Measurements from ENCODE around the gene COL5A1. TPM values are rescaled to one million over a fixed set of nuclear protein-coding genes. Genes with fewer than 3 reads are reported as not detected.

Gene COL5A1
- total RNA-seq, 4 donors from 2014 or later, result 4.8 to 16.5 (median 9.4) TPM

DNA sequence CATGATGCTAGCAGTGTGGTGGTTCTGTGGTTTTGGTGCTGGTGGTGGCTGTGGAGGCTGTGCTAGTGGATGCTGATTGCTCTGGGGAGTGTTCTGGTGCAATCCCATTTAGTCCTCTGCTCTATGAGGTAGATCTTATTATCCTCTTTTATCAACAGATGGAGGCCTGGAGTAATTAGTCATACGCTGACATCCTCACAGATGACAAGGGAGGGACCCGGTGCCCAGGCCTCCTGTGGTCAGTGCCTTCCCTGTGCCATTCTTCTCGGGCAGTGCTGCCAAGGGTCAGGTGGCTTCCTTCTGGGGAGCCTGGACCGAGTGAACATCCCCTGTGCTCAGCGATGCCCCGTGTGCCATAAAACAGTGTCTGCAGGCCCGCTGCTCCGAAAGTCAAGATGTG lies 74.5 kb downstream of the COL5A1 start:
- WGBS, 2 donors, result 87 to 89% methylated on average over 7 to 8 of the region's 8 CpGs
- no peaks in the 10 kb centered on the region for H3K9me3 ChIP-seq
- no peak for DNase-seq
- no peaks in the 10 kb centered on the region for H3K27me3 ChIP-seq
- H3K27ac ChIP-seq, result no peak overlapping the region
- intact Hi-C loops (cut with DNase I), result no loop called here
- no peaks in the 10 kb centered on the region for H3K36me3 ChIP-seq
- no peak for TF ChIP-seq CTCF (IDR thresholded peaks at IDR 0.05)
- TF ChIP-seq POLR2A (IDR thresholded peaks at IDR 0.05), result no peak
- no peaks in the 10 kb centered on the region for H3K4me1 ChIP-seq
- no peak overlapping the region for H3K4me3 ChIP-seq (replicated peaks in 1 of 3)

DNA sequence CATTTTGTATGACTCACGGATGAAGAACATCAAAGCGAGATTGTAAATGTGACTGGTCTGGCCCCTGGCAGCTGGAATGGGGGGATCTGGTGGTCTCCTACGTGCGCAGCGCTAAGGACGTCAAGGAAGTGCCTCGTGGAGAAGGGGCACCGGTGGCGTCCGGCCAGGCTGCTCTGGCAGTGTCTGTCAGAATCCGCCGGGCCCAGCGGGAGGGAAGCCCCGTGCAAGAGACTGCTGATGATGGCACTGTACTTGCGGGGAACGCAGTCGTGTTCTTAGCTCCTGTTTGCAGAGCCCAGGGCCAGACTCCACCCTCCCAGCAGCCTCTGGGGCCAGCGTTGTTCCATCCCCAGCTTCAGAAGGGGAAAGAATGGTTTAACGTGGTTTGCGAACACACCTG lies 75.5 kb downstream of the COL5A1 start:
- TF ChIP-seq CTCF (IDR thresholded peaks at IDR 0.05) (no peak), POLR2A (IDR thresholded peaks at IDR 0.05) (no peak)
- Histone ChIP-seq H3K27me3 (no peaks in the 10 kb centered on the region), H3K27ac (no peak overlapping the region), H3K36me3 (no peaks in the 10 kb centered on the region), H3K9me3 (no peaks in the 10 kb centered on the region), H3K4me3 (replicated peaks in 1 of 3) (no peak overlapping the region), H3K4me1 (no peaks in the 10 kb centered on the region)
- WGBS, 2 donors, result 80 to 85% methylated on average over 20 of the region's 20 CpGs
- intact Hi-C loops (cut with DNase I), result no loop called here
- no peak for DNase-seq

DNA sequence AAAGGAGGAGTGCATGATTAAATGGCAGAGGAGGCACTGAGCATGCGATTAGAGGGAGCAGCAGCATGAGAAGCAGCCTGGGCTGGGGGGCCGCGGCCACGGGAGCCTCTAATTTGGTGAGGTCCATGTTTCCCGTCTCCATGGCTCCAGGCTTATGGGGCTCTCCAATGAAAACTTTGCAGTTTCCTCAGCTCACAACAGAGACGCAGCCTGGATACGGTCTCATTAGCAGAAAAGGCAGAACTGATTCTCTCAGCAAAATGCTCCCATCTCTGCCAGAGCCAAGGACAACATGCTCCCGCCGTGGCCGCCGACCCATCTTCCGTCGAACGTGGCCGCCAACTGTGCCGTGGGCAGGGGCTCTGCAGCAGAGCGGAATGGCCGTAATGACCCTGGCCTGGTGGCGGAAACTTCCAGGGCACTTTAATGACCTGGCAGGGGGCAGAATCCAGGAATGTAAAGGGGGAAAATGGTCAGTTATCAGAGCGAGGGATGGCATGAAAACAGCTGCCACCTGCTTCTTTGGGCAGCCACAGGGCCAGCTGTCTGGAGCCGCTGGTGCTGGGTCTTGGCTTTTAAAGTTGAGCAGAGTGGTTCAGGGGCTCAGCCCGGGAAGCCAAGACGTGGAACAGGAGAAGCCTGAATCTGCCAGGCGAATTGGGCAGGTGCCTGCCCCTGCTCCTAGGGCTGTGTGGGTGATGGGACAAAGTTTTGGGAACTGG lies 76.5 kb downstream of the COL5A1 start:
- TF ChIP-seq CTCF (IDR thresholded peaks at IDR 0.05) (no peak), POLR2A (IDR thresholded peaks at IDR 0.05) (no peak)
- Histone ChIP-seq H3K4me3 (replicated peaks in 1 of 3) (no peak overlapping the region), H3K27me3 (no peaks in the 10 kb centered on the region), H3K36me3 (no peaks in the 10 kb centered on the region), H3K27ac (no peak overlapping the region), H3K4me1 (no peaks in the 10 kb centered on the region), H3K9me3 (no peaks in the 10 kb centered on the region)
- intact Hi-C loops (cut with DNase I), result no loop called here
- 85 to 87% methylated on average over 24 of the region's 24 CpGs for WGBS, 2 donors
- no peak for DNase-seq

DNA sequence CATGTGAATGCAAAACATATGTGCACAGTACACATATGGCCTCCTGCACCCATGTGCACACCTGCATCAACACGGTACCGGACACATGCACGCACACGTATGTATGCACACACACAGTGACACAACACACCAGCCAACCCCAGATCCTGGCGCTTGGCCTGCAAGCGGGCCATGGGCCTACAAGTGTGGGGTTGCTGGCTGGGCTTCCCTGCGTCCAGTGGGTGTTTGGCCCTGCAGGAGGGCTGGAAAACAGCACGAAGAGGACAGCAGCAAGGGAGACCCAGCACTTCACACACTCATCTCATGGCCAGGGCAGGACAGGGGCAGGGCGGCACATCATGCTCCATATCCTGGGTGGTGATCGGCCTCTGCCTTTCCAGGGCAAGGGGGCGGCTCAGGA lies 77.7 kb downstream of the COL5A1 start:
- no peaks in the 10 kb centered on the region for H3K9me3 ChIP-seq
- no peak overlapping the region for H3K27ac ChIP-seq
- DNase-seq, result no peak
- no peaks in the 10 kb centered on the region for H3K36me3 ChIP-seq
- H3K4me1 ChIP-seq, result no peaks in the 10 kb centered on the region
- H3K27me3 ChIP-seq, result no peaks in the 10 kb centered on the region
- WGBS, 2 donors, result 91 to 93% methylated on average over 11 of the region's 11 CpGs
- intact Hi-C loops (cut with DNase I), result no loop called here
- TF ChIP-seq POLR2A (IDR thresholded peaks at IDR 0.05), result no peak
- no peak for TF ChIP-seq CTCF (IDR thresholded peaks at IDR 0.05)
- H3K4me3 ChIP-seq (replicated peaks in 1 of 3), result no peak overlapping the region

DNA sequence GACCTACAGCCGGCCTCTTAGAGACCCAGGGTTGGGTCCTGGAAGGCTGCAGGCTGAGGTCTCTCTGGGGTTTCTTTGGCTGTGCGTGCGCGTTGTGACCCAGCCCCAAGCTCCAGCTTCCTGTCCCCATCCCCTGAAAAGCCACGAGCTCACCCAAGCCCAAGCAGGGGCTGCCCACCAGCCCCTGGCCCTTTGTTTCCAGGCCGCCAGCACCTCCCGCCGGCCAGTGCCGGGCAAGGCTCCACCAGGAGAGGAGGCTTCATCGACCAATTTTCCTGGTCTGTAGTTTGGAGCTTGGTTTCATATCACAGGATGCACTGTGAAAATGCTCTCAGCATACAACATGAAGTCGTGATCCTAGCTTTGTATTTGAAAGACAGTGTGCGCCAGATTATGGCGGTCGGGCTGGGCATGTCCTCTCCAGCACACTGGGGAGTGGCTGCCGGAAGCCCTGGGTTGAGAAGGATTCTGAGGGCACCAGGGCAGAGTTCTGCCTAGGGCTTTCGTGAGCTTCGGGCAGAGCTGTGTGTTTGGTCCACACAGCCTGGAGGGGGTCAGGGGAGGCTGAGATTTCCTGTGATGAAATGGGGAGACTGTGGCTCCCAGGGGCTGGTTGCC lies 78.6 kb downstream of the COL5A1 start:
- Histone ChIP-seq H3K4me1 (no peaks in the 10 kb centered on the region), H3K4me3 (replicated peaks in 1 of 3) (no peak overlapping the region), H3K27me3 (no peaks in the 10 kb centered on the region), H3K27ac (no peak overlapping the region), H3K9me3 (no peaks in the 10 kb centered on the region), H3K36me3 (no peaks in the 10 kb centered on the region)
- intact Hi-C loops (cut with DNase I), result no loop called here
- WGBS, 2 donors, result 93 to 96% methylated on average over 12 to 17 of the region's 17 CpGs
- TF ChIP-seq POLR2A (IDR thresholded peaks at IDR 0.05), result no peak
- TF ChIP-seq CTCF (IDR thresholded peaks at IDR 0.05), result no peak
- no peak for DNase-seq
